ENCODE measurements around the gene KLHDC8B. TPM values are rescaled to one million over a fixed set of nuclear protein-coding genes. Genes with fewer than 3 reads are reported as not detected.
A peak's percentile ranks its signal among the peaks of the same experiment; 100 is the strongest.
"Not testable (repeated sequence)": the region's sequence is repeated elsewhere in the genome, so short reads cannot be mapped to it uniquely, and the experiment has no call there.

The KLHDC8B gene
- total and polyA plus RNA-seq, 9 donors = 64.2 to 135 (median 92.4) TPM

- DNase-seq = no peak
- H3K4me1 ChIP-seq (ENCODE audit: control insufficient read depth, insufficient read depth, low read length) = peaks cover 11% of the 10 kb centered on the region
- WGBS (ENCODE audit: insufficient coverage) = 96% methylated on average over 14 of the region's 15 CpGs
- H3K27ac ChIP-seq (ENCODE audit: low read length) = no peak overlapping the region
- peaks cover 11% of the 10 kb centered on the region for H3K36me3 ChIP-seq (ENCODE audit: control insufficient read depth, insufficient read depth, low read length)
- H3K27me3 ChIP-seq (ENCODE audit: control insufficient read depth, insufficient read depth, low read length) = no peaks in the 10 kb centered on the region
- H3K4me3 ChIP-seq (ENCODE audit: low read length) = no peak overlapping the region
- peaks cover 4% of the 10 kb centered on the region for H3K9me3 ChIP-seq (replicated peaks; ENCODE audit: control insufficient read depth, low read depth, low read length)
These were observed 42.1 kb downstream of the KLHDC8B start for GRCh38 chr3:49213541-49213943.

DNA sequence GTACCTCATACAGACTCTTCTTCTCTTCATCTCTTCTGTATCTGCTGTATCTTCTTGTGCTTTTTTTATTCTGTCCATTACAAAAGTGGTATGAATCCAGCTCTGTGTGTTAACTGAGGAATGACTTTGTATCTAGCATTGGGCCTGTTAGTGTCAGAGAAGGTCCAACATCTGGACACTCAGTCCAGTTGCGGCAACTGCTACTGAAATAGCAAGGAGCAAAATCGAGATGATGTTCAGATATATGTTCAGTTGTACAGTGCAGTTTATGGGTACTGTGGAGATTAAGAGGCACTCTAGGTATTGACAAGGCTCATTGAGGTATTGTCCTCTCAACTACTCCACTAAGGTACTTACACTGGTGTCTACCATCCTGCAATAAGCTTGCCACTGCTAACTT lies 42.6 kb downstream of the KLHDC8B start:
- Histone ChIP-seq H3K9me3 (replicated peaks; ENCODE audit: control insufficient read depth, low read depth, low read length) (peaks cover 4% of the 10 kb centered on the region), H3K27me3 (ENCODE audit: control insufficient read depth, insufficient read depth, low read length) (no peaks in the 10 kb centered on the region), H3K4me3 (ENCODE audit: low read length) (no peak overlapping the region), H3K36me3 (ENCODE audit: control insufficient read depth, insufficient read depth, low read length) (peaks cover 11% of the 10 kb centered on the region), H3K27ac (ENCODE audit: low read length) (no peak overlapping the region), H3K4me1 (ENCODE audit: control insufficient read depth, insufficient read depth, low read length) (peaks cover 15% of the 10 kb centered on the region)
- no peak for DNase-seq
- no CpG with 5 or more reads among the region's 2 CpGs for WGBS (ENCODE audit: insufficient coverage)

- DNase-seq; H3K4me3 ChIP-seq (ENCODE audit: low read length); H3K9me3 ChIP-seq (replicated peaks; ENCODE audit: control insufficient read depth, low read depth, low read length); H3K27ac ChIP-seq (ENCODE audit: low read length); H3K27me3 ChIP-seq (ENCODE audit: control insufficient read depth, insufficient read depth, low read length): not testable (repeated sequence)
- H3K36me3 ChIP-seq (ENCODE audit: control insufficient read depth, insufficient read depth, low read length) = peaks cover 11% of the 10 kb centered on the region
- peaks cover 17% of the 10 kb centered on the region for H3K4me1 ChIP-seq (ENCODE audit: control insufficient read depth, insufficient read depth, low read length)
- no CpG with 5 or more reads among the region's 3 CpGs for whole genome bisulfite sequencing (ENCODE audit: insufficient coverage)
These were observed 45.3 kb downstream of the KLHDC8B start for GRCh38 chr3:49216687-49217086.

DNA sequence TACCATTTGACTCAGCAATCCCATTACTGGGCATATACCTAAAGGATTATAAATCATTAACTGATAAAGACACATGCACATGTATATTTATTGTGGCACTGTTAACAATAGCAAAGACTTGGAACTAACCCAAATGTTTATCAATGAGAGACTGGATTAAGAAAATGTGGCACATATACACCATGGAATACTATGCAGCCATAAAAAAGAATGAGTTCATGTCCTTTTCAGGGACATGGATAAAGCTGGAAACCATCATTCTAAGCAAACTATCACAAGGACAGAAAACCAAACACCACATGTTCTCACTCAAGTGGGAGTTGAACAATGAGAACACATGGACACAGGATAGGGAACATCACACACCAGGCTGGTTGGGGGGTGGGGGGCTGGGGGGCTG lies 45.7 kb downstream of the KLHDC8B start:
- H3K9me3 ChIP-seq (replicated peaks; ENCODE audit: control insufficient read depth, low read depth, low read length); H3K27me3 ChIP-seq (ENCODE audit: control insufficient read depth, insufficient read depth, low read length); H3K4me3 ChIP-seq (ENCODE audit: low read length); H3K27ac ChIP-seq (ENCODE audit: low read length); DNase-seq: not testable (repeated sequence)
- Histone ChIP-seq H3K4me1 (ENCODE audit: control insufficient read depth, insufficient read depth, low read length) (peaks cover 17% of the 10 kb centered on the region), H3K36me3 (ENCODE audit: control insufficient read depth, insufficient read depth, low read length) (peaks cover 11% of the 10 kb centered on the region)

DNA sequence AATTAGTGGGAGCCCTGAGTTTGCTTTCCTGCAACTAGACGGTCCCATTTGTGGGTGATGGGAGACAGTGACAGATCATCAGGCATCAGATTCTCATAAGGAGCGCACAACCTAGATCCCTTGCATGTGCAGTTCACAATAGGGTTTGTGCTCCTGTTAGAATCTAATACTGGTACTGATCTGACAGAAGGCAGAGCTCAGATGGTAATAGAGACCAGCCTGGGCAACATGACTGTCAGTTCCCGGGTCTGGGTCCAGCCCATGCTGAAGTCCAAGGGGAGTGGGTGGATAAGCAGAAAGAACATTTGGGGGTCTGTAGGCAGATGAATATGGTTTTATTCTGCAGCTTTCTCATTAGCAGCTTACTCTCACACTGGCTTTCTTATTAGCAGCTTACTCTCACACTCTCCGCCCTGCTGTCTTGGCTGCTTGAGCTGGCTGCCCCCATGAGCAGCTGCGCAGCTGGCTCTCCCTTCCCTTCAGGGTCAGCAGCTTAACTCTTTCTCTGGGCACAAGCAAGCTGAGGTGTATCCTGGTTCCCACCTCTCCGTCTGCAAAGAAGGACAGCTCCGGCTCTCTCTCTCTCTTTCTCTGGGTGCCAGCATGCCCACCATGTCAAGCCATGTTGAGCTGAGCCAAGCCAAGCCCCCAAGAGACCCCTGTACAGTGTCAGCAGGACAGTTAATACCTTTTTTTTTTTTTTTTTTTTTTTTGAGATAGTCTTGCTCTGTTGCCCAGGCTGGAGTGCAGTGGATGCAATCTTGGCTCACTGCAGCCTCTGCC lies 46.5 kb downstream of the KLHDC8B start:
- peak; percentile 83 for DNase-seq
- Histone ChIP-seq H3K4me1 (ENCODE audit: control insufficient read depth, insufficient read depth, low read length) (peaks cover 17% of the 10 kb centered on the region), H3K27me3 (ENCODE audit: control insufficient read depth, insufficient read depth, low read length) (no peaks in the 10 kb centered on the region), H3K27ac (ENCODE audit: low read length) (peak overlapping the region; percentile 85), H3K36me3 (ENCODE audit: control insufficient read depth, insufficient read depth, low read length) (peaks cover 8% of the 10 kb centered on the region), H3K9me3 (replicated peaks; ENCODE audit: control insufficient read depth, low read depth, low read length) (peaks cover 12% of the 10 kb centered on the region), H3K4me3 (ENCODE audit: low read length) (no peak overlapping the region)
- 32% methylated on average over 6 of the region's 7 CpGs for WGBS (ENCODE audit: insufficient coverage)

DNA sequence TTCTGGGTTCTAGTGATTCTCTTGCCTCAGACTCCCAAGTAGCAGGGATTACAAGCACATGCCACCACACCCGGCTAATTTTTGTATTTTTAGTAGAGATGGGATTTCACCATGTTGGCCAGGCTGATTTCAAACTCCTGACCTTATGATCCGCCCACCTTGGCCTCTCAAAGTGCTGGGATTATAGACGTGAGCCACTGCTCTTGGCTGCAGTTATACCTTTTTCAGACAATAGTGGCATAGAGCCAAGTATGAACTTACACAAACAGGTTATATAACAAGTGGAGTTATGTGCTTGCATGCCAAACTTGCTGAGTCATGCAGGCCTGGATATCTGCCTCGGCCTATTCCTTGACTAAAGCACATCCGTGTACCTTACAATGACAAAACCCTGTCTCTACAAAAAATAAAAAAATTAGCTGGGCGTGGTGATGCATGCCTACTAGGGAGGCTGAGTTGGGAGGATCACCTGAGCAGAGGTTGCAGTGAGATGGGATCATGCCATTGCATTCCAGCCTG lies 47.1 kb downstream of the KLHDC8B start:
- peaks cover 10% of the 10 kb centered on the region for H3K9me3 ChIP-seq (replicated peaks; ENCODE audit: control insufficient read depth, low read depth, low read length)
- peak overlapping the region; percentile 85 for H3K27ac ChIP-seq (ENCODE audit: low read length)
- H3K27me3 ChIP-seq (ENCODE audit: control insufficient read depth, insufficient read depth, low read length); H3K4me3 ChIP-seq (ENCODE audit: low read length); H3K36me3 ChIP-seq (ENCODE audit: control insufficient read depth, insufficient read depth, low read length): not testable (repeated sequence)
- H3K4me1 ChIP-seq (ENCODE audit: control insufficient read depth, insufficient read depth, low read length) = peaks cover 17% of the 10 kb centered on the region
- no CpG with 5 or more reads among the region's 6 CpGs for WGBS (ENCODE audit: insufficient coverage)
- peak; percentile 93 for DNase-seq

- no peak for DNase-seq
- Histone ChIP-seq H3K27ac (ENCODE audit: low read length) (peak overlapping the region; percentile 85), H3K4me3 (ENCODE audit: low read length) (no peak overlapping the region), H3K36me3 (ENCODE audit: control insufficient read depth, insufficient read depth, low read length) (peaks cover 1% of the 10 kb centered on the region), H3K4me1 (ENCODE audit: control insufficient read depth, insufficient read depth, low read length) (peaks cover 17% of the 10 kb centered on the region), H3K9me3 (replicated peaks; ENCODE audit: control insufficient read depth, low read depth, low read length) (peaks cover 8% of the 10 kb centered on the region), H3K27me3 (ENCODE audit: control insufficient read depth, insufficient read depth, low read length) (no peaks in the 10 kb centered on the region)
- no CpG with 5 or more reads among the region's 6 CpGs for WGBS (ENCODE audit: insufficient coverage)
These were observed 47.7 kb downstream of the KLHDC8B start for GRCh38 chr3:49219132-49219531.

DNA sequence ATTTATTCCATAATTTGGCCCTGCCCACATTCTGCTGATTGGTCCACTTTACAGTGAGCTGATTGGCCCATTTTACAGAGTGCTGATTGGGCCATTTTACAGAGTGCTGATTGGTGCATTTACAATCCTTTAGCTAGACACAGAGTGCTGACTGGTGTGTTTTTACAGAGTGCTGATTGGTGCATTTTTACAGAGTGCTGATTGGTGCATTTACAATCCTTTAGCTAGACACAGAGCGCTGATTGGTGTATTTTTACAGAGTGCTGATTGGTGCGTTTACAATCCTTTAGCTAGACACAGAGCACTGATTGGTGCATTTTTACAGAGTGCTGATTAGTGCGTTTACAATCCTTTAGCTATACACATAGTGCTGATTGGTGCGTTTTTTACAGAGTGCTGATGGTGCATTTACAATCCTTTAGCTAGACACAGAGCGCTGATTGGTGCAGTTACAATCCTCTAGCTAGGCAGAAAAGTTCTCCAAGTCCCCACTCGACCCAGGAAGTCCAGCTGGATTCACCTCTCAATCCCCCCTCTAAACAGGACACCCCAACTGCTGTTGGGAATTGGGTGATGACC lies 49.7 kb downstream of the KLHDC8B start:
- H3K9me3 ChIP-seq (replicated peaks; ENCODE audit: control insufficient read depth, low read depth, low read length); H3K36me3 ChIP-seq (ENCODE audit: control insufficient read depth, insufficient read depth, low read length); H3K27me3 ChIP-seq (ENCODE audit: control insufficient read depth, insufficient read depth, low read length); H3K4me3 ChIP-seq (ENCODE audit: low read length); H3K27ac ChIP-seq (ENCODE audit: low read length); DNase-seq: not testable (repeated sequence)
- peaks cover 17% of the 10 kb centered on the region for H3K4me1 ChIP-seq (ENCODE audit: control insufficient read depth, insufficient read depth, low read length)
- 100% methylated on average over 1 of the region's 6 CpGs for WGBS (ENCODE audit: insufficient coverage)

- Histone ChIP-seq H3K4me1 (ENCODE audit: control insufficient read depth, insufficient read depth, low read length) (peaks cover 17% of the 10 kb centered on the region), H3K4me3 (ENCODE audit: low read length) (no peak overlapping the region), H3K36me3 (ENCODE audit: control insufficient read depth, insufficient read depth, low read length) (no peaks in the 10 kb centered on the region), H3K27ac (ENCODE audit: low read length) (no peak overlapping the region), H3K9me3 (replicated peaks; ENCODE audit: control insufficient read depth, low read depth, low read length) (peaks cover 10% of the 10 kb centered on the region), H3K27me3 (ENCODE audit: control insufficient read depth, insufficient read depth, low read length) (no peaks in the 10 kb centered on the region)
- no peak for DNase-seq
- 96% methylated on average over 2 of the region's 3 CpGs for WGBS (ENCODE audit: insufficient coverage)
These were observed 50.6 kb downstream of the KLHDC8B start for GRCh38 chr3:49222002-49222401.

Data from muscle of leg (tissue), 11 donors.